ENCODE measurements around the gene NOS2.
"Not testable (repeated sequence)": the region's sequence is repeated elsewhere in the genome, so short reads cannot be mapped to it uniquely, and the experiment has no call there.

Gene NOS2

GRCh38 chr17:27800522-27800921, at the start of gene NOS2:
TSS of gene NOS2 (minus strand) at chr17:27800529. CDS start at chr17:27798809, 1,720 bp downstream.
- DNase-seq (ENCODE audit: low read depth), result no peak

- DNase-seq (ENCODE audit: low read depth), result no peak
These were observed 49.3 kb upstream of the NOS2 start for GRCh38 chr17:27849474-27850185.

GRCh38 chr17:27848931-27849330, 48.6 kb upstream of the NOS2 start:
- no peak for DNase-seq (ENCODE audit: low read depth)

GRCh38 chr17:27846808-27847307, 46.5 kb upstream of the NOS2 start:
- DNase-seq (ENCODE audit: low read depth), result not testable (repeated sequence)

GRCh38 chr17:27846042-27846655, 45.8 kb upstream of the NOS2 start:
- DNase-seq (ENCODE audit: low read depth), result no peak

GRCh38 chr17:27845264-27846041, 45.1 kb upstream of the NOS2 start:
- no peak for DNase-seq (ENCODE audit: low read depth)

GRCh38 chr17:27840688-27841087, 40.4 kb upstream of the NOS2 start:
- no peak for DNase-seq (ENCODE audit: low read depth)

GRCh38 chr17:27840406-27840678, 40.0 kb upstream of the NOS2 start:
- not testable (repeated sequence) for DNase-seq (ENCODE audit: low read depth)

- DNase-seq (ENCODE audit: low read depth), result not testable (repeated sequence)
These were observed 39.5 kb upstream of the NOS2 start for GRCh38 chr17:27839571-27840405.

GRCh38 chr17:27838607-27839006, 38.3 kb upstream of the NOS2 start:
- DNase-seq (ENCODE audit: low read depth), result not testable (repeated sequence)

- not testable (repeated sequence) for DNase-seq (ENCODE audit: low read depth)
These were observed 37.4 kb upstream of the NOS2 start for GRCh38 chr17:27837769-27838168.

GRCh38 chr17:27836651-27837050, 36.3 kb upstream of the NOS2 start:
- no peak for DNase-seq (ENCODE audit: low read depth)

- DNase-seq (ENCODE audit: low read depth), result no peak
These were observed 34.2 kb upstream of the NOS2 start for GRCh38 chr17:27834571-27834970.

- DNase-seq (ENCODE audit: low read depth), result no peak
These were observed 32.5 kb upstream of the NOS2 start for GRCh38 chr17:27832831-27833230.

- not testable (repeated sequence) for DNase-seq (ENCODE audit: low read depth)
These were observed 29.6 kb upstream of the NOS2 start for GRCh38 chr17:27829888-27830287.

- DNase-seq (ENCODE audit: low read depth), result not testable (repeated sequence)
These were observed 28.9 kb upstream of the NOS2 start for GRCh38 chr17:27829143-27829711.

- no peak for DNase-seq (ENCODE audit: low read depth)
These were observed 25.1 kb upstream of the NOS2 start for GRCh38 chr17:27825459-27825858.

- DNase-seq (ENCODE audit: low read depth), result no peak
These were observed 24.4 kb upstream of the NOS2 start for GRCh38 chr17:27824745-27825144.

- DNase-seq (ENCODE audit: low read depth), result no peak
These were observed 23.9 kb upstream of the NOS2 start for GRCh38 chr17:27824176-27824715.

- DNase-seq (ENCODE audit: low read depth), result not testable (repeated sequence)
These were observed 21.8 kb upstream of the NOS2 start for GRCh38 chr17:27822108-27822507.

- DNase-seq (ENCODE audit: low read depth), result no peak
These were observed 21.0 kb upstream of the NOS2 start for GRCh38 chr17:27821318-27821717.

Data from stromal cell of bone marrow (primary cell).